ENCODE data around the gene SLC25A21.
"Not testable (repeated sequence)": the region's sequence is repeated elsewhere in the genome, so short reads cannot be mapped to it uniquely, and the experiment has no call there.

The SLC25A21 gene

GRCh38 chr14:37196604-37197420 is 24.4 kb upstream of the SLC25A21 start:
- H3K27me3 Mint-ChIP-seq, result peaks cover 33% of the 10 kb centered on the region
- H3K36me3 Mint-ChIP-seq (ENCODE audit: low read depth), result no peaks in the 10 kb centered on the region
- H3K9me3 Mint-ChIP-seq, result no peaks in the 10 kb centered on the region
- H3K4me3 Mint-ChIP-seq, result peak overlapping the region; percentile 65
- no peak overlapping the region for H3K27ac Mint-ChIP-seq
- peaks cover 10% of the 10 kb centered on the region for H3K4me1 Mint-ChIP-seq (ENCODE audit: low read depth)

GRCh38 chr14:37195327-37195726 is 22.9 kb upstream of the SLC25A21 start:
- Mint-ChIP-seq H3K27ac (no peak overlapping the region), H3K36me3 (ENCODE audit: low read depth) (no peaks in the 10 kb centered on the region), H3K4me3 (no peak overlapping the region), H3K9me3 (no peaks in the 10 kb centered on the region), H3K4me1 (ENCODE audit: low read depth) (peaks cover 10% of the 10 kb centered on the region), H3K27me3 (peaks cover 33% of the 10 kb centered on the region)

GRCh38 chr14:37194698-37195097 is 22.3 kb upstream of the SLC25A21 start:
- Mint-ChIP-seq H3K9me3 (no peaks in the 10 kb centered on the region), H3K4me1 (ENCODE audit: low read depth) (peaks cover 10% of the 10 kb centered on the region), H3K4me3 (no peak overlapping the region), H3K27me3 (peaks cover 33% of the 10 kb centered on the region), H3K36me3 (ENCODE audit: low read depth) (no peaks in the 10 kb centered on the region), H3K27ac (no peak overlapping the region)

GRCh38 chr14:37189733-37190132 is 17.3 kb upstream of the SLC25A21 start:
- not testable (repeated sequence) for H3K9me3 Mint-ChIP-seq; H3K4me1 Mint-ChIP-seq (ENCODE audit: low read depth); H3K27me3 Mint-ChIP-seq; H3K36me3 Mint-ChIP-seq (ENCODE audit: low read depth); H3K27ac Mint-ChIP-seq; H3K4me3 Mint-ChIP-seq

- not testable (repeated sequence) for H3K9me3 Mint-ChIP-seq; H3K4me1 Mint-ChIP-seq (ENCODE audit: low read depth); H3K36me3 Mint-ChIP-seq (ENCODE audit: low read depth); H3K27ac Mint-ChIP-seq; H3K27me3 Mint-ChIP-seq; H3K4me3 Mint-ChIP-seq
Observed at GRCh38 chr14:37187840-37188577, 15.6 kb upstream of the SLC25A21 start.

GRCh38 chr14:37187294-37187693 is 14.9 kb upstream of the SLC25A21 start:
- Mint-ChIP-seq H3K4me1 (ENCODE audit: low read depth) (no peaks in the 10 kb centered on the region), H3K36me3 (ENCODE audit: low read depth) (no peaks in the 10 kb centered on the region), H3K27me3 (no peaks in the 10 kb centered on the region)

GRCh38 chr14:37186865-37187264 is 14.5 kb upstream of the SLC25A21 start:
- no peaks in the 10 kb centered on the region for H3K36me3 Mint-ChIP-seq (ENCODE audit: low read depth)
- H3K27me3 Mint-ChIP-seq, result no peaks in the 10 kb centered on the region
- H3K4me1 Mint-ChIP-seq (ENCODE audit: low read depth), result no peaks in the 10 kb centered on the region
- no peak overlapping the region for H3K27ac Mint-ChIP-seq
- peaks cover 10% of the 10 kb centered on the region for H3K9me3 Mint-ChIP-seq
- no peak overlapping the region for H3K4me3 Mint-ChIP-seq

More at GRCh38 chr14:37187294-37187693, 14.9 kb upstream of the SLC25A21 start:
- Mint-ChIP-seq H3K9me3 (peaks cover 7% of the 10 kb centered on the region), H3K4me3 (no peak overlapping the region), H3K27ac (no peak overlapping the region)

- Mint-ChIP-seq H3K36me3 (ENCODE audit: low read depth) (no peaks in the 10 kb centered on the region), H3K4me1 (ENCODE audit: low read depth) (no peaks in the 10 kb centered on the region), H3K27ac (no peak overlapping the region), H3K4me3 (no peak overlapping the region), H3K27me3 (no peaks in the 10 kb centered on the region), H3K9me3 (peaks cover 10% of the 10 kb centered on the region)
Observed at GRCh38 chr14:37185670-37186069, 13.3 kb upstream of the SLC25A21 start.

- H3K4me1 Mint-ChIP-seq (ENCODE audit: low read depth); H3K9me3 Mint-ChIP-seq; H3K27me3 Mint-ChIP-seq; H3K36me3 Mint-ChIP-seq (ENCODE audit: low read depth); H3K27ac Mint-ChIP-seq; H3K4me3 Mint-ChIP-seq: not testable (repeated sequence)
Observed at GRCh38 chr14:37184520-37184919, 12.1 kb upstream of the SLC25A21 start.

GRCh38 chr14:37181441-37181840 is 9.0 kb upstream of the SLC25A21 start:
- Mint-ChIP-seq H3K27ac (no peak overlapping the region), H3K4me1 (ENCODE audit: low read depth) (no peaks in the 10 kb centered on the region), H3K27me3 (no peaks in the 10 kb centered on the region), H3K9me3 (peaks cover 8% of the 10 kb centered on the region), H3K4me3 (no peak overlapping the region), H3K36me3 (ENCODE audit: low read depth) (no peaks in the 10 kb centered on the region)

- H3K27me3 Mint-ChIP-seq; H3K27ac Mint-ChIP-seq; H3K4me3 Mint-ChIP-seq; H3K9me3 Mint-ChIP-seq; H3K4me1 Mint-ChIP-seq (ENCODE audit: low read depth); H3K36me3 Mint-ChIP-seq (ENCODE audit: low read depth): not testable (repeated sequence)
Observed at GRCh38 chr14:37180886-37181285, 8.5 kb upstream of the SLC25A21 start.

- Mint-ChIP-seq H3K27me3 (peaks cover 3% of the 10 kb centered on the region), H3K36me3 (ENCODE audit: low read depth) (no peaks in the 10 kb centered on the region), H3K4me3 (no peak overlapping the region), H3K4me1 (ENCODE audit: low read depth) (no peaks in the 10 kb centered on the region), H3K27ac (no peak overlapping the region), H3K9me3 (peaks cover 8% of the 10 kb centered on the region)
Observed at GRCh38 chr14:37179896-37180502, 7.6 kb upstream of the SLC25A21 start.

- peaks cover 34% of the 10 kb centered on the region for H3K27me3 Mint-ChIP-seq
- no peaks in the 10 kb centered on the region for H3K4me1 Mint-ChIP-seq (ENCODE audit: low read depth)
- no peaks in the 10 kb centered on the region for H3K36me3 Mint-ChIP-seq (ENCODE audit: low read depth)
- no peak overlapping the region for H3K27ac Mint-ChIP-seq
- H3K9me3 Mint-ChIP-seq, result no peaks in the 10 kb centered on the region
- no peak overlapping the region for H3K4me3 Mint-ChIP-seq
Observed at GRCh38 chr14:37172936-37173614, 669 bp upstream of the SLC25A21 start.

- H3K27me3 Mint-ChIP-seq, result peaks cover 34% of the 10 kb centered on the region
Observed at GRCh38 chr14:37171678-37172023, 755 bp downstream of the SLC25A21 start.

GRCh38 chr14:37170993-37171392 is 1.4 kb downstream of the SLC25A21 start:
- Mint-ChIP-seq H3K27ac (no peak overlapping the region), H3K9me3 (no peaks in the 10 kb centered on the region), H3K4me3 (no peak overlapping the region), H3K4me1 (ENCODE audit: low read depth) (no peaks in the 10 kb centered on the region), H3K27me3 (peaks cover 34% of the 10 kb centered on the region), H3K36me3 (ENCODE audit: low read depth) (no peaks in the 10 kb centered on the region)

More at GRCh38 chr14:37171678-37172023, 755 bp downstream of the SLC25A21 start:
- no peaks in the 10 kb centered on the region for H3K9me3 Mint-ChIP-seq
- no peaks in the 10 kb centered on the region for H3K4me1 Mint-ChIP-seq (ENCODE audit: low read depth)
- H3K27ac Mint-ChIP-seq, result no peak overlapping the region
- no peaks in the 10 kb centered on the region for H3K36me3 Mint-ChIP-seq (ENCODE audit: low read depth)
- peak overlapping the region; percentile 49 for H3K4me3 Mint-ChIP-seq

Data from stimulated activated naive CD8-positive, alpha-beta T cell treated with anti-CD3 and anti-CD28 coated beads, Interleukin-15, Interleukin-2, amounts not matched to agents 100 ng/mL and 50 ng/mL, for 24 hours (primary cell).